Measurements from ENCODE around the gene PIP5K1A. TPM values are rescaled to one million over a fixed set of nuclear protein-coding genes. Genes with fewer than 3 reads are reported as not detected.
"Not testable (repeated sequence)": the region's sequence is repeated elsewhere in the genome, so short reads cannot be mapped to it uniquely, and the experiment has no call there.

The PIP5K1A gene
- total RNA-seq, 1 donor from 2014 or later = 79.4 TPM

DNA sequence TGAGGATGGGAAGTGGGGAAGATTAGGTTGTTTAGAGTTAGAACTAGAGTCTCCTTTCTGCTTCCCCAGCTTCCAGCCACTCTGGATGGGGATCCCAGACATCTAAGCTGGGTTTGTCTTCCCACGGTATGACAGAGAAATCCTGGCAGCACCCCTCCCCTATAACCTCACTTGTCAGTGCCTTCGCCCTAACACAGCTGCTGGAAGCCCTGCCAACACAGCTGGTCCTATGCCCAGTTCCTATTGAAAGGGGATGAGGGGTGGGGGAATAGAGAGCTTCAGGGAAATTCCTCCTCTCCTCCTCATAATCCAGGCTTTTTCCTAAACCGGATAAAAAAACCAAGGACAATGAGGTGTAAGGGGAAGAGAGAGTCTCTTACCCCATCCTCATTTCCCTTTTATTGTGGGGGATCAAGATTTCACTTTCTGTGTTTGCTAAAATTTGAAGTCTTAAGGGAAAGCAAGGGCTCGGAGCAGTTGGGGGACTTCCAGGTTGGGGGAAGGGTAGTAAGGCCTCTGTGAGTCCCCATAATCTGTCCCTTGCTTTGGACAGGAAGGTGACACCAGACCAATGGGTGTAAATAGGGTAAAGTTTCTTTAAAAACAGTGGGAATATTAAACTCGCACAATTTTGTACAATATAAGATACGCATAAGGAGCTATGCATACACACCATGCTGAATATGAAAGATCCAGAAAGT lies 23.2 kb upstream of the PIP5K1A start:
- no peak for TF ChIP-seq CTCF (IDR thresholded peaks at IDR 0.05; ENCODE audit: partially characterized antibody, unreplicated experiment)
- peaks cover 2% of the 10 kb centered on the region for H3K27me3 Mint-ChIP-seq (ENCODE audit: unreplicated experiment)
- no peak overlapping the region for H3K27ac Mint-ChIP-seq (ENCODE audit: unreplicated experiment)
- H3K4me1 Mint-ChIP-seq (ENCODE audit: low read depth, unreplicated experiment) = no peaks in the 10 kb centered on the region
- DNase-seq = no peak
- H3K9me3 Mint-ChIP-seq (ENCODE audit: unreplicated experiment) = no peaks in the 10 kb centered on the region
- peaks cover 10% of the 10 kb centered on the region for H3K36me3 Mint-ChIP-seq (ENCODE audit: unreplicated experiment)
- no peak overlapping the region for H3K4me3 Mint-ChIP-seq (ENCODE audit: unreplicated experiment)

DNA sequence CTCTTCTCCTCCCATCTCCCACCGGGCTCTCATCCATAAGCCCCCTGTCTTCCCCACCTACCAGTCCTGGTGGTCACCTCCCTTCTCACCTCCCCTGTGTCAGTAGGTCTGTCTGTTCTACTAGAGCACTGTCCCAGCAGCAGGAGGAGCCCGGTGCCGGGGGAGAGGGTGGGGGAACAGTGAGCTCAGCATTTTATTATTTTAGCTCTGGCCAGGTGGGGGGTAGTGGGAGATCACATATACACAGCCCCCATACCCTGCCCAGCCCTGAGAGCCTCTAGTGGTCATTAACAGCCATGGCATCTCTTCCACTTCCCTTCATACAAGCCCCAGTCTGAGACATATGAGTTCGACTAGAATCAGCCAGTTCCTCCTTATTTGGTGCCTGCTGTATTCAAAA lies 22.5 kb upstream of the PIP5K1A start, which contains the start of gene TMOD4:
TSS of gene TMOD4 (minus strand) at position 119 of the 400 bp plus-strand sequence. CDS start 1,106 bp downstream, outside the sequence.
- H3K36me3 Mint-ChIP-seq (ENCODE audit: unreplicated experiment) = peaks cover 13% of the 10 kb centered on the region

DNA sequence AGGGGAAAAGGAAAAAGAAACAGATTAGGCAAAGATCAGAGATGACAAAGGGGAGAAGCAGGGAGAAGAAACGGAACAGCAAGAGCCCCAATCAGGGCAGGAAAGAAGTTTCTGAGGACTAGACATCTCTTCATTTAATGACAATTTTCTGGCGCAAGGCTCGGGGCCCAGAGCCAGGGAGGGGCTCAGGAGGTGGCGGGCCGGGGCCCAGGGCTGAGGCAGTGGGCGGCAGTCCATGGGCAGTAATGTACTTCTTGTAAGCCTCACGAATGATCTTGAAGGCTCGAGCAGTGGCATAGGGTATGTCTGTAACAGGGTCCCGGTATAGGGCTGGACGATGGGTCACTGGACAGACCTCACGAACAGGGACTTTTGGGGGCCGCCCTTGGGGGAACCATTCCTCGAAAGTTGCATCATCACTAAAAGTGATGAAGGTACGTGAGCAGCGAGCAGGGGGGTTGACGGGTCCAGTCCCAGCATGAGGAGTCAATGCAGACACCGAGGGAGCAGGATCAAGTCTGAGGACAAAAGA lies 21.8 kb upstream of the PIP5K1A start:
- no peak for TF ChIP-seq CTCF (IDR thresholded peaks at IDR 0.05; ENCODE audit: partially characterized antibody, unreplicated experiment)
- DNase-seq = no peak
- Mint-ChIP-seq H3K4me1 (ENCODE audit: low read depth, unreplicated experiment) (no peaks in the 10 kb centered on the region), H3K9me3 (ENCODE audit: unreplicated experiment) (no peaks in the 10 kb centered on the region), H3K4me3 (ENCODE audit: unreplicated experiment) (no peak overlapping the region), H3K27ac (ENCODE audit: unreplicated experiment) (no peak overlapping the region), H3K27me3 (ENCODE audit: unreplicated experiment) (no peaks in the 10 kb centered on the region), H3K36me3 (ENCODE audit: unreplicated experiment) (peaks cover 16% of the 10 kb centered on the region)

More for the DNA sequence above, 22.5 kb upstream of the PIP5K1A start, which contains the start of gene TMOD4:
- Mint-ChIP-seq H3K4me1 (ENCODE audit: low read depth, unreplicated experiment) (no peaks in the 10 kb centered on the region), H3K27ac (ENCODE audit: unreplicated experiment) (no peak within 1 kb of the TSS), H3K27me3 (ENCODE audit: unreplicated experiment) (peaks cover 2% of the 10 kb centered on the region), H3K4me3 (ENCODE audit: unreplicated experiment) (no peak within 1 kb of the TSS), H3K9me3 (ENCODE audit: unreplicated experiment) (no peaks in the 10 kb centered on the region)
- no peak for DNase-seq
- peak; percentile 64 for TF ChIP-seq CTCF (IDR thresholded peaks at IDR 0.05; ENCODE audit: partially characterized antibody, unreplicated experiment)

DNA sequence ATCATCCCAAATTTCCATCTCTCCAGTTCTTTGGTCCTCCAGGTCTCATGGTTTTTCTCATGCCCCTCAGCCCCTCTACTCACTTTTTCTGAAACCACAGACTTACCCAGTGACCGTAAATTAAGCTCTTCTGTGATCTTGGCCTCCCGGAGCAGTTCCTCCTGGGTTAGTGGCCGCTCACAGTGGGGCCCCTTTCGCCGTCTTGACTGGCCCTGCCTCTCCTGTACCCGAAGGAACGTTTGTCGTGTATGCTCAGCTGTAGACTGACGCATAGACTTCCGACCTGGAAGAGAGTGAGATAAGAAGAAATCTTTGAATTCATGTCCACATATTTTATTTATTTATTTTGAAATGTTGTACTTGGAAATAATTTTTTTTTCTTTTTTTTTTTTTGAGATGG lies 14.1 kb upstream of the PIP5K1A start:
- peaks cover 9% of the 10 kb centered on the region for H3K4me1 Mint-ChIP-seq (ENCODE audit: low read depth, unreplicated experiment)
- TF ChIP-seq CTCF (IDR thresholded peaks at IDR 0.05; ENCODE audit: partially characterized antibody, unreplicated experiment) = no peak
- H3K27ac Mint-ChIP-seq (ENCODE audit: unreplicated experiment) = no peak overlapping the region
- H3K4me3 Mint-ChIP-seq (ENCODE audit: unreplicated experiment) = no peak overlapping the region
- H3K27me3 Mint-ChIP-seq (ENCODE audit: unreplicated experiment) = no peaks in the 10 kb centered on the region
- no peak for DNase-seq
- H3K36me3 Mint-ChIP-seq (ENCODE audit: unreplicated experiment) = peaks cover 6% of the 10 kb centered on the region
- H3K9me3 Mint-ChIP-seq (ENCODE audit: unreplicated experiment) = peaks cover 3% of the 10 kb centered on the region

DNA sequence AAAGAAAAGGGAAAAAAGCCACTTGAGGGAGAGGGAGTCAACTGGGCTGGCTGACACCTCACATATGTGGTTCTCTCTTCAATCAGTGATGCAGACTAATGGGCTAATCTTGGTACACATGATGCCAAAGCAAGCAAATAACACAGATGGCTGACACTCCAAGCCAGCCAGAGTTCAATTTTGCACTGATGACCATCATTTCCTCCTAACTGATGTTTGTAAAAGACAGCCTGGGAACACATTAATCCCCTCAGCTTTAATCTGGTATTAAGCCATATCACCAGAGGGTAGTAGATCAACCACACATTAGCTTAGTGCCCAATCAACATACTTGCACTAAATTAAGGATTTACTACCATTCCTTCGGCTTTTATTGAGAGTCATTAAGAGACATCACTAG lies 11.1 kb upstream of the PIP5K1A start:
- Mint-ChIP-seq H3K9me3 (ENCODE audit: unreplicated experiment) (peaks cover 7% of the 10 kb centered on the region), H3K27me3 (ENCODE audit: unreplicated experiment) (peaks cover 4% of the 10 kb centered on the region), H3K4me3 (ENCODE audit: unreplicated experiment) (no peak overlapping the region), H3K36me3 (ENCODE audit: unreplicated experiment) (no peaks in the 10 kb centered on the region), H3K27ac (ENCODE audit: unreplicated experiment) (no peak overlapping the region), H3K4me1 (ENCODE audit: low read depth, unreplicated experiment) (peaks cover 9% of the 10 kb centered on the region)
- no peak for TF ChIP-seq CTCF (IDR thresholded peaks at IDR 0.05; ENCODE audit: partially characterized antibody, unreplicated experiment)
- DNase-seq = no peak

GRCh38 chr1:151188667-151189066 lies 9.7 kb upstream of the PIP5K1A start:
- not testable (repeated sequence) for H3K36me3 Mint-ChIP-seq (ENCODE audit: unreplicated experiment); H3K27me3 Mint-ChIP-seq (ENCODE audit: unreplicated experiment); DNase-seq; H3K9me3 Mint-ChIP-seq (ENCODE audit: unreplicated experiment); H3K4me1 Mint-ChIP-seq (ENCODE audit: low read depth, unreplicated experiment)
- peak overlapping the region; percentile 100 for H3K27ac Mint-ChIP-seq (ENCODE audit: unreplicated experiment)
- H3K4me3 Mint-ChIP-seq (ENCODE audit: unreplicated experiment) = peak overlapping the region; percentile 100

All from glutamatergic neuron (in vitro differentiated cells).